ENCODE data around the gene CZIB. TPM values are rescaled to one million over a fixed set of nuclear protein-coding genes. Genes with fewer than 3 reads are reported as not detected.

Gene CZIB
- total RNA-seq (2014; rRNA removed; shearing (Covaris generic); ENCODE audit: low replicate concordance) = 64.2 and 72.7 TPM in 2 replicates

GRCh38 chr1:53220171-53220961, at the start of gene CZIB:
TSS of gene CZIB (minus strand) at chr1:53220634. CDS start at chr1:53220575, 59 bp downstream.
- Histone ChIP-seq H3K27ac (ENCODE audit: low read length) (peak within 1 kb of the TSS; percentile 79), H3K4me3 (ENCODE audit: low read length) (peak within 1 kb of the TSS; percentile 86), H2AFZ (ENCODE audit: low read length) (peak within 1 kb of the TSS; percentile 89), H3K27me3 (ENCODE audit: low read length) (no peaks in the 10 kb centered on the region), H3K4me1 (ENCODE audit: low read length) (peaks cover 25% of the 10 kb centered on the region), H3K79me2 (ENCODE audit: low read length) (peaks cover 18% of the 10 kb centered on the region), H3K4me2 (ENCODE audit: low read depth, low read length, poor library complexity, severe bottlenecking) (peak within 1 kb of the TSS; percentile 100), H3K9me2 (replicated peaks; ENCODE audit: insufficient read depth, low read length) (no peaks in the 10 kb centered on the region), H3K9me3 (ENCODE audit: low read length) (no peaks in the 10 kb centered on the region), H3K36me3 (ENCODE audit: insufficient read depth, low read length) (0 out of 2 replicates have a peak, but pooled peaks cover 5% of the 10 kb centered on the region), H3K9ac (ENCODE audit: low read length) (peak within 1 kb of the TSS; percentile 98), H4K20me1 (ENCODE audit: insufficient read depth, low read depth, low read length) (no peaks in the 10 kb centered on the region)
- DNase-seq = peak; percentile 97

GRCh38 chr1:53270107-53270506, 49.7 kb upstream of the CZIB start:
- H3K4me1 ChIP-seq (ENCODE audit: low read length) = peaks cover 24% of the 10 kb centered on the region
- no peak overlapping the region for H3K9ac ChIP-seq (ENCODE audit: low read length)
- H3K27me3 ChIP-seq (ENCODE audit: low read length) = no peaks in the 10 kb centered on the region
- H3K27ac ChIP-seq (ENCODE audit: low read length) = no peak overlapping the region
- H3K9me3 ChIP-seq (ENCODE audit: low read length) = no peaks in the 10 kb centered on the region
- 0 out of 2 replicates have a peak, but pooled peaks cover 5% of the 10 kb centered on the region for H3K79me2 ChIP-seq (ENCODE audit: low read length)
- no peak overlapping the region for H2AFZ ChIP-seq (ENCODE audit: low read length)
- no peaks in the 10 kb centered on the region for H3K9me2 ChIP-seq (replicated peaks; ENCODE audit: insufficient read depth, low read length)
- peaks cover 3% of the 10 kb centered on the region; the same call in 1 of the 2 replicates for H4K20me1 ChIP-seq (ENCODE audit: insufficient read depth, low read depth, low read length)
- no peak overlapping the region for H3K4me3 ChIP-seq (ENCODE audit: low read length)
- H3K36me3 ChIP-seq (ENCODE audit: insufficient read depth, low read length) = peaks cover 42% of the 10 kb centered on the region; the same call in 1 of the 2 replicates
- H3K4me2 ChIP-seq (ENCODE audit: low read depth, low read length, poor library complexity, severe bottlenecking) = no peak overlapping the region
- no peak for DNase-seq

GRCh38 chr1:53267761-53268160, 47.3 kb upstream of the CZIB start:
- Histone ChIP-seq H3K9me2 (replicated peaks; ENCODE audit: insufficient read depth, low read length) (no peaks in the 10 kb centered on the region), H3K79me2 (ENCODE audit: low read length) (0 out of 2 replicates have a peak, but pooled peaks cover 5% of the 10 kb centered on the region), H3K27me3 (ENCODE audit: low read length) (no peaks in the 10 kb centered on the region), H3K4me1 (ENCODE audit: low read length) (peaks cover 24% of the 10 kb centered on the region), H4K20me1 (ENCODE audit: insufficient read depth, low read depth, low read length) (peaks cover 3% of the 10 kb centered on the region; the same call in 1 of the 2 replicates), H3K4me3 (ENCODE audit: low read length) (no peak overlapping the region), H3K27ac (ENCODE audit: low read length) (no peak overlapping the region), H2AFZ (ENCODE audit: low read length) (no peak overlapping the region), H3K36me3 (ENCODE audit: insufficient read depth, low read length) (peaks cover 53% of the 10 kb centered on the region; the same call in 1 of the 2 replicates), H3K4me2 (ENCODE audit: low read depth, low read length, poor library complexity, severe bottlenecking) (no peak overlapping the region), H3K9me3 (ENCODE audit: low read length) (no peaks in the 10 kb centered on the region), H3K9ac (ENCODE audit: low read length) (no peak overlapping the region)
- no peak for DNase-seq

- H3K9me2 ChIP-seq (replicated peaks; ENCODE audit: insufficient read depth, low read length) = no peaks in the 10 kb centered on the region
- no peak for DNase-seq
- H4K20me1 ChIP-seq (ENCODE audit: insufficient read depth, low read depth, low read length) = peaks cover 3% of the 10 kb centered on the region; the same call in 1 of the 2 replicates
- H3K4me1 ChIP-seq (ENCODE audit: low read length) = peaks cover 16% of the 10 kb centered on the region
- no peaks in the 10 kb centered on the region for H3K27me3 ChIP-seq (ENCODE audit: low read length)
- H3K9ac ChIP-seq (ENCODE audit: low read length) = no peak overlapping the region
- H3K36me3 ChIP-seq (ENCODE audit: insufficient read depth, low read length) = peaks cover 64% of the 10 kb centered on the region; the same call in 1 of the 2 replicates
- H3K79me2 ChIP-seq (ENCODE audit: low read length) = 0 out of 2 replicates have a peak, but pooled peaks cover 5% of the 10 kb centered on the region
- H3K27ac ChIP-seq (ENCODE audit: low read length) = no peak overlapping the region
- no peak overlapping the region for H2AFZ ChIP-seq (ENCODE audit: low read length)
- H3K9me3 ChIP-seq (ENCODE audit: low read length) = no peaks in the 10 kb centered on the region
- no peak overlapping the region for H3K4me3 ChIP-seq (ENCODE audit: low read length)
- no peak overlapping the region for H3K4me2 ChIP-seq (ENCODE audit: low read depth, low read length, poor library complexity, severe bottlenecking)
Observed at GRCh38 chr1:53266038-53266437, 45.6 kb upstream of the CZIB start.

GRCh38 chr1:53265581-53265980, 45.1 kb upstream of the CZIB start:
- Histone ChIP-seq H3K36me3 (ENCODE audit: insufficient read depth, low read length) (peaks cover 64% of the 10 kb centered on the region; the same call in 1 of the 2 replicates), H3K27me3 (ENCODE audit: low read length) (no peaks in the 10 kb centered on the region), H3K9me3 (ENCODE audit: low read length) (no peaks in the 10 kb centered on the region), H3K9me2 (replicated peaks; ENCODE audit: insufficient read depth, low read length) (no peaks in the 10 kb centered on the region), H3K79me2 (ENCODE audit: low read length) (0 out of 2 replicates have a peak, but pooled peaks cover 5% of the 10 kb centered on the region), H2AFZ (ENCODE audit: low read length) (no peak overlapping the region), H3K4me1 (ENCODE audit: low read length) (peaks cover 12% of the 10 kb centered on the region), H3K4me3 (ENCODE audit: low read length) (no peak overlapping the region), H3K9ac (ENCODE audit: low read length) (no peak overlapping the region), H3K27ac (ENCODE audit: low read length) (no peak overlapping the region), H4K20me1 (ENCODE audit: insufficient read depth, low read depth, low read length) (no peaks in the 10 kb centered on the region), H3K4me2 (ENCODE audit: low read depth, low read length, poor library complexity, severe bottlenecking) (no peak overlapping the region)
- no peak for DNase-seq

- H3K9me2 ChIP-seq (replicated peaks; ENCODE audit: insufficient read depth, low read length) = no peaks in the 10 kb centered on the region
- H3K4me3 ChIP-seq (ENCODE audit: low read length) = no peak overlapping the region
- H3K27me3 ChIP-seq (ENCODE audit: low read length) = no peaks in the 10 kb centered on the region
- 0 out of 2 replicates have a peak, but pooled peaks cover 5% of the 10 kb centered on the region for H3K79me2 ChIP-seq (ENCODE audit: low read length)
- H3K27ac ChIP-seq (ENCODE audit: low read length) = no peak overlapping the region
- H3K4me1 ChIP-seq (ENCODE audit: low read length) = no peaks in the 10 kb centered on the region
- no peak overlapping the region for H2AFZ ChIP-seq (ENCODE audit: low read length)
- no peaks in the 10 kb centered on the region for H4K20me1 ChIP-seq (ENCODE audit: insufficient read depth, low read depth, low read length)
- no peaks in the 10 kb centered on the region for H3K9me3 ChIP-seq (ENCODE audit: low read length)
- H3K36me3 ChIP-seq (ENCODE audit: insufficient read depth, low read length) = peaks cover 65% of the 10 kb centered on the region; the same call in 1 of the 2 replicates
- no peak for DNase-seq
- no peak overlapping the region for H3K4me2 ChIP-seq (ENCODE audit: low read depth, low read length, poor library complexity, severe bottlenecking)
- no peak overlapping the region for H3K9ac ChIP-seq (ENCODE audit: low read length)
Observed at GRCh38 chr1:53264048-53264447, 43.6 kb upstream of the CZIB start.

GRCh38 chr1:53262000-53262399, 41.6 kb upstream of the CZIB start:
- H2AFZ ChIP-seq (ENCODE audit: low read length) = no peak overlapping the region

GRCh38 chr1:53260631-53261247, 40.3 kb upstream of the CZIB start:
- Histone ChIP-seq H3K4me3 (ENCODE audit: low read length) (no peak overlapping the region), H3K27me3 (ENCODE audit: low read length) (no peaks in the 10 kb centered on the region), H2AFZ (ENCODE audit: low read length) (no peak overlapping the region), H4K20me1 (ENCODE audit: insufficient read depth, low read depth, low read length) (no peaks in the 10 kb centered on the region), H3K9me2 (replicated peaks; ENCODE audit: insufficient read depth, low read length) (no peaks in the 10 kb centered on the region), H3K9me3 (ENCODE audit: low read length) (no peaks in the 10 kb centered on the region), H3K4me1 (ENCODE audit: low read length) (no peaks in the 10 kb centered on the region), H3K36me3 (ENCODE audit: insufficient read depth, low read length) (peaks cover 80% of the 10 kb centered on the region; the same call in 1 of the 2 replicates), H3K4me2 (ENCODE audit: low read depth, low read length, poor library complexity, severe bottlenecking) (no peak overlapping the region), H3K79me2 (ENCODE audit: low read length) (no peaks in the 10 kb centered on the region), H3K9ac (ENCODE audit: low read length) (no peak overlapping the region), H3K27ac (ENCODE audit: low read length) (no peak overlapping the region)
- DNase-seq = no peak

More at GRCh38 chr1:53262000-53262399, 41.6 kb upstream of the CZIB start:
- H3K27ac ChIP-seq (ENCODE audit: low read length) = no peak overlapping the region
- H3K36me3 ChIP-seq (ENCODE audit: insufficient read depth, low read length) = peaks cover 72% of the 10 kb centered on the region; the same call in 1 of the 2 replicates
- DNase-seq = no peak
- no peaks in the 10 kb centered on the region for H4K20me1 ChIP-seq (ENCODE audit: insufficient read depth, low read depth, low read length)
- H3K27me3 ChIP-seq (ENCODE audit: low read length) = no peaks in the 10 kb centered on the region
- no peak overlapping the region for H3K4me2 ChIP-seq (ENCODE audit: low read depth, low read length, poor library complexity, severe bottlenecking)
- H3K9me2 ChIP-seq (replicated peaks; ENCODE audit: insufficient read depth, low read length) = no peaks in the 10 kb centered on the region
- no peaks in the 10 kb centered on the region for H3K9me3 ChIP-seq (ENCODE audit: low read length)
- H3K9ac ChIP-seq (ENCODE audit: low read length) = no peak overlapping the region
- H3K79me2 ChIP-seq (ENCODE audit: low read length) = no peaks in the 10 kb centered on the region
- H3K4me1 ChIP-seq (ENCODE audit: low read length) = no peaks in the 10 kb centered on the region
- H3K4me3 ChIP-seq (ENCODE audit: low read length) = no peak overlapping the region
